GM12878 (cell line): ENCODE data around the gene KLHL5. TPM values are rescaled to one million over a fixed set of nuclear protein-coding genes. Genes with fewer than 3 reads are reported as not detected.

Experiments
- ATF7 ChIP-seq: fragments of 450-650 bp; IDR thresholded peaks from 2 replicates; pipeline ENCODE4 v1.6.1; 2016; ENCODE audit warnings: low read depth, mild to moderate bottlenecking
- BRCA1 ChIP-seq: IDR thresholded peaks from 2 replicates; pipeline ENCODE4 v1.6.1; 2011; ENCODE audit warnings: low read depth, low read length, improper control_type of control experiment
- CBX5 ChIP-seq: sonication (generic); IDR thresholded peaks from 2 replicates; pipeline ENCODE4 v1.6.1; 2016; ENCODE audit warnings: low read depth, moderate library complexity, mild to moderate bottlenecking, inconsistent platforms
- E2F8 ChIP-seq: fragments of 450-650 bp; IDR thresholded peaks from 2 replicates; pipeline ENCODE4 v1.6.1; 2018; ENCODE audit warnings: mild to moderate bottlenecking, low read depth, moderate library complexity; ENCODE audit not compliant: partially characterized antibody
- EZH2 ChIP-seq: IDR thresholded peaks from 2 replicates; pipeline ENCODE4 v1.6.1; 2012; ENCODE audit warnings: low read depth, mild to moderate bottlenecking, control low read depth, inconsistent platforms, low read length, borderline replicate concordance; ENCODE audit not compliant: control insufficient read depth
- GABPA ChIP-seq: IDR thresholded peaks from 2 replicates; pipeline ENCODE4 v1.6.1; 2014; ENCODE audit warnings: antibody characterized with exemption, low read depth, mild to moderate bottlenecking, inconsistent platforms
- HDAC6 ChIP-seq: fragments of 200-600 bp; sonication (generic); IDR thresholded peaks from one replicate; pipeline ENCODE4 v1.8.0; 2017; ENCODE audit warnings: antibody characterized with exemption; ENCODE audit not compliant: unreplicated experiment
- NFYA ChIP-seq: IDR thresholded peaks from 2 replicates; pipeline ENCODE4 v1.6.1; 2011; ENCODE audit warnings: low read depth, mild to moderate bottlenecking, low read length, improper control_type of control experiment, borderline replicate concordance
- POLR2AphosphoS2 ChIP-seq: IDR thresholded peaks from 2 replicates; pipeline ENCODE4 v1.6.1; 2011; ENCODE audit warnings: low read depth, mild to moderate bottlenecking, low read length, improper control_type of control experiment, moderate library complexity
- RBBP5 ChIP-seq: fragments of 200-600 bp; sonication (generic); conservative IDR thresholded peaks from 2 replicates; pipeline ENCODE4 v1.6.1; 2016
- RCOR1 ChIP-seq: conservative IDR thresholded peaks from 2 replicates; pipeline ENCODE4 v1.6.1; 2012; ENCODE audit warnings: low read depth, low read length, improper control_type of control experiment
- RELA ChIP-seq: fragments of 450-650 bp; IDR thresholded peaks from 2 replicates; pipeline ENCODE4 v1.8.0; 2014; ENCODE audit warnings: borderline replicate concordance; ENCODE audit not compliant: partially characterized antibody
- REST ChIP-seq: IDR thresholded peaks from 2 replicates; pipeline ENCODE4 v1.6.1; 2012; ENCODE audit warnings: mild to moderate bottlenecking, low read depth, low read length
- SMAD1 ChIP-seq: fragments of 450-650 bp; IDR thresholded peaks from 2 replicates; pipeline ENCODE4 v1.6.1; 2018; ENCODE audit warnings: mild to moderate bottlenecking, low read depth; ENCODE audit not compliant: partially characterized antibody
- SMAD5 ChIP-seq: IDR thresholded peaks from 2 replicates; pipeline ENCODE4 v1.6.1; 2016; ENCODE audit warnings: antibody characterized with exemption, low read depth
- STAT1 ChIP-seq: fragments of 450-650 bp; conservative IDR thresholded peaks from 2 replicates; pipeline ENCODE4 v1.6.1; 2014; ENCODE audit warnings: antibody characterized with exemption, mild to moderate bottlenecking
- TCF12 ChIP-seq: IDR thresholded peaks from 2 replicates; pipeline ENCODE4 v1.6.1; 2011; ENCODE audit warnings: low read depth, mild to moderate bottlenecking, low read length
- ZNF207 ChIP-seq: fragments of 450-650 bp; IDR thresholded peaks from 2 replicates; pipeline ENCODE4 v1.6.1; 2014; ENCODE audit warnings: antibody characterized with exemption, mild to moderate bottlenecking, borderline replicate concordance
- ZNF217 ChIP-seq: fragments of 450-650 bp; IDR thresholded peaks from 2 replicates; pipeline ENCODE4 v1.6.1; 2017; ENCODE audit warnings: antibody characterized with exemption, mild to moderate bottlenecking
- ZNF687 ChIP-seq: fragments of 450-650 bp; IDR thresholded peaks from 2 replicates; pipeline ENCODE4 v1.6.1; 2017; ENCODE audit warnings: mild to moderate bottlenecking, moderate library complexity
- polyA plus RNA-seq, 11 experiments: library from polyadenylated mRNA; depleted of rRNA in 4 of 11; unstranded in 6 of 11; stranded (reverse) in 5 of 11; fragments of >200 nt; fragmentation: Nextera tagmentation in 4 of 11; fragmentation: Illumina TruSeq in 1 of 11; extraction: Ambion mirVana in 4 of 11; extraction: Trizol in 1 of 11; gene quantifications; 1 replicate in 1 of 11; 2 replicates in 10 of 11; pipeline versions ENCODE4 v1.2.1 to v1.2.3, GENCODE V29; 2011 to 2016; ENCODE audit warnings: inconsistent platforms in 2 of 11, missing spikeins in 2 of 11, low read depth in 1 of 11
- total RNA-seq, 4 experiments: library from RNA; depleted of rRNA in 3 of 4; stranded (reverse); fragments of >200 nt in 3 of 4; fragmentation: Illumina TruSeq in 1 of 4; extraction: Trizol in 1 of 4; gene quantifications; 2 replicates each; pipeline versions ENCODE4 v1.2.1 to v1.2.3, GENCODE V29; 2013 to 2021
- TF ChIP-seq, protein P1 (sequence below): IDR thresholded peaks from 2 replicates; pipeline ENCODE4 v1.6.1; 2012; ENCODE audit warnings: low read length, inconsistent platforms

The KLHL5 gene
- total and polyA plus RNA-seq, 10 of the 15 experiments (the other 5 are each of a cell fraction or from before 2014, with no cell fraction given): 4.7 to 27.3 (median 12.6) TPM

DNA sequence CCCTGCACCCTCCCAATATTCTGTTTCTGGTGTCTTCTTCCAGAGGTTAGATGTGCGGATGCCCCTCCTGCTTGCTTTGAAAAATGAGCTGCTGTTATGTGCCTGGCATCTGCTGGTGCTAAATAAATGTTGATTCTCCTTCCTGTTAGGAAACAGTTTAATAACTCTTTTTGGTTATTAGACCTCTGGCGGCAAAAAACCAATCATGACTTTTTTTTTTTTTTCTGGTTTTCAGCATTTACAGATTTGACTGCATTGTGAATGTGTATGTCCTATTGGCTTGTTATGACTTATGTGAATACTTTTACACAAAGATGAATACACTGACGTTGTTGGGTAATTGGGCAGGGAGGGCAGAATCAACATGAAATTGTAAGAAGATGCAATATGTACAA is 16.2 kb upstream of the KLHL5 start (continued):
- TF ChIP-seq NFYA (no peak), ATF7 (peak; percentile 41; the same call in 1 of the 2 replicates), STAT1 (no peak), EZH2 (no peak), BRCA1 (no peak), RELA (no peak), RCOR1 (no peak), E2F8 (no peak), SMAD1 (no peak), RBBP5 (no peak), POLR2AphosphoS2 (no peak), CBX5 (no peak), REST (no peak), ZNF217 (no peak), ZNF207 (no peak), ZNF687 (no peak), HDAC6 (no peak), GABPA (no peak), TCF12 (no peak), SMAD5 (no peak)
- TF ChIP-seq, protein P1, sequence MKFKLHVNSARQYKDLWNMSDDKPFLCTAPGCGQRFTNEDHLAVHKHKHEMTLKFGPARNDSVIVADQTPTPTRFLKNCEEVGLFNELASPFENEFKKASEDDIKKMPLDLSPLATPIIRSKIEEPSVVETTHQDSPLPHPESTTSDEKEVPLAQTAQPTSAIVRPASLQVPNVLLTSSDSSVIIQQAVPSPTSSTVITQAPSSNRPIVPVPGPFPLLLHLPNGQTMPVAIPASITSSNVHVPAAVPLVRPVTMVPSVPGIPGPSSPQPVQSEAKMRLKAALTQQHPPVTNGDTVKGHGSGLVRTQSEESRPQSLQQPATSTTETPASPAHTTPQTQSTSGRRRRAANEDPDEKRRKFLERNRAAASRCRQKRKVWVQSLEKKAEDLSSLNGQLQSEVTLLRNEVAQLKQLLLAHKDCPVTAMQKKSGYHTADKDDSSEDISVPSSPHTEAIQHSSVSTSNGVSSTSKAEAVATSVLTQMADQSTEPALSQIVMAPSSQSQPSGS: peak; percentile 53; the same call in 1 of the 2 replicates
